Measurements from ENCODE around the gene ZRANB2. TPM values are rescaled to one million over a fixed set of nuclear protein-coding genes. Genes with fewer than 3 reads are reported as not detected.

ZRANB2 gene
- total RNA-seq, 1 experiment from 2014 or later: 67.9 TPM

DNA sequence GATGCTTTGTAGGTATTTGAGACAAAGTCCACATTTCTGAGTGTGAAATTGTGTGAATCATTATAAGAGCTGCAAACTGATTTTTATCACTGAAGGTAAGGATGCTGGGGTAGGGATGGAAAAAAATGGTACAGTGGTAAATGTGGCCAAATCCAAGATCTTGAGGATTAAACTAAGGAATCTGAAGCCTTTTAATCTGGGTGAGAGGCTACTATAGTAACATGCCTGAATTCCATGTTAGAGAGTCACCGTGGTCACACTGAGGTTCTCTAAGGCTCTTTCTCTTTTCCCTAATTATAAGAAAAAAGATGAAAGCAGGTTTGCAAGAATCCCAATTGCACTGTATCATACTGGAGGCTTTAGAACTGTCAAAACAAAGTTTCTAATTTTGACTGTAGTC lies 50.8 kb downstream of the ZRANB2 start:
- Histone ChIP-seq H4K20me1 (ENCODE audit: insufficient read depth) (no peaks in the 10 kb centered on the region), H3K27me3 (ENCODE audit: insufficient read depth, low read length) (peaks cover 60% of the 10 kb centered on the region), H3K27ac (ENCODE audit: low read depth, low read length) (no peak overlapping the region), H3K4me3 (replicated peaks in 1 of 2; ENCODE audit: low read depth in 1 of 2, low read length in 2 of 2) (no peak overlapping the region), H3K9ac (ENCODE audit: low read length) (no peak overlapping the region), H3K9me3 (ENCODE audit: control insufficient read depth in 1 of 2, insufficient read depth in 1 of 2, low read depth in 1 of 2, low read length in 2 of 2) (no peaks in the 10 kb centered on the region), H3K4me2 (ENCODE audit: low read length) (no peak overlapping the region), H3K4me1 (ENCODE audit: control insufficient read depth in 1 of 2, insufficient read depth in 2 of 2, low read length in 2 of 2) (no peaks in the 10 kb centered on the region), H3K9me2 (ENCODE audit: insufficient read depth) (no peaks in the 10 kb centered on the region), H2AFZ (ENCODE audit: low read depth, low read length, poor library complexity, severe bottlenecking) (no peak overlapping the region), H3K36me3 (ENCODE audit: control insufficient read depth in 1 of 2, insufficient read depth in 2 of 2, low read length in 2 of 2) (no peaks in the 10 kb centered on the region), H3K79me2 (ENCODE audit: insufficient read depth, low read length) (no peaks in the 10 kb centered on the region)
- intact Hi-C loops (cut with micrococcal nuclease): no loop called here
- ChIA-PET CTCF (no interaction called here), POLR2A (no interaction called here), RAD21 (ENCODE audit: low non-redundant PET in 1 of 2, low total read pairs in 2 of 2, uncharacterized antibody in 2 of 2, unreplicated experiment in 2 of 2) (no interaction called here)
- TF ChIP-seq POLR2AphosphoS5 (IDR thresholded peaks at IDR 0.05; ENCODE audit: low read depth, low read length) (no peak), ZFX (IDR thresholded peaks at IDR 0.05) (no peak), EZH2phosphoT487 (IDR thresholded peaks at IDR 0.05; ENCODE audit: borderline replicate concordance) (no peak), CBX3 (IDR thresholded peaks at IDR 0.05; ENCODE audit: low read depth) (no peak), POLR2A (IDR thresholded peaks at IDR 0.05; ENCODE audit: borderline replicate concordance, extremely low read depth, insufficient read depth, insufficient read length) (no peak), TCF7L2 (IDR thresholded peaks at IDR 0.05; ENCODE audit: borderline replicate concordance, extremely low read depth, insufficient read depth, insufficient read length) (no peak), ZNF274 (IDR thresholded peaks at IDR 0.05; ENCODE audit: low read depth, low read length) (no peak), EZH2 (IDR thresholded peaks at IDR 0.05) (no peak), ATF3 (IDR thresholded peaks at IDR 0.05) (no peak), RAD21 (IDR thresholded peaks at IDR 0.05; ENCODE audit: low read depth) (no peak), SIN3A (IDR thresholded peaks at IDR 0.05; ENCODE audit: low read depth) (no peak), CTCF (IDR thresholded peaks at IDR 0.05 in 2 of 3, conservative IDR thresholded peaks at IDR 0.05 in 1 of 3; ENCODE audit: borderline replicate concordance in 1 of 3, insufficient read depth in 1 of 3, low read depth in 2 of 3, low read length in 2 of 3) (no peak)
- TF ChIP-seq, protein P1, sequence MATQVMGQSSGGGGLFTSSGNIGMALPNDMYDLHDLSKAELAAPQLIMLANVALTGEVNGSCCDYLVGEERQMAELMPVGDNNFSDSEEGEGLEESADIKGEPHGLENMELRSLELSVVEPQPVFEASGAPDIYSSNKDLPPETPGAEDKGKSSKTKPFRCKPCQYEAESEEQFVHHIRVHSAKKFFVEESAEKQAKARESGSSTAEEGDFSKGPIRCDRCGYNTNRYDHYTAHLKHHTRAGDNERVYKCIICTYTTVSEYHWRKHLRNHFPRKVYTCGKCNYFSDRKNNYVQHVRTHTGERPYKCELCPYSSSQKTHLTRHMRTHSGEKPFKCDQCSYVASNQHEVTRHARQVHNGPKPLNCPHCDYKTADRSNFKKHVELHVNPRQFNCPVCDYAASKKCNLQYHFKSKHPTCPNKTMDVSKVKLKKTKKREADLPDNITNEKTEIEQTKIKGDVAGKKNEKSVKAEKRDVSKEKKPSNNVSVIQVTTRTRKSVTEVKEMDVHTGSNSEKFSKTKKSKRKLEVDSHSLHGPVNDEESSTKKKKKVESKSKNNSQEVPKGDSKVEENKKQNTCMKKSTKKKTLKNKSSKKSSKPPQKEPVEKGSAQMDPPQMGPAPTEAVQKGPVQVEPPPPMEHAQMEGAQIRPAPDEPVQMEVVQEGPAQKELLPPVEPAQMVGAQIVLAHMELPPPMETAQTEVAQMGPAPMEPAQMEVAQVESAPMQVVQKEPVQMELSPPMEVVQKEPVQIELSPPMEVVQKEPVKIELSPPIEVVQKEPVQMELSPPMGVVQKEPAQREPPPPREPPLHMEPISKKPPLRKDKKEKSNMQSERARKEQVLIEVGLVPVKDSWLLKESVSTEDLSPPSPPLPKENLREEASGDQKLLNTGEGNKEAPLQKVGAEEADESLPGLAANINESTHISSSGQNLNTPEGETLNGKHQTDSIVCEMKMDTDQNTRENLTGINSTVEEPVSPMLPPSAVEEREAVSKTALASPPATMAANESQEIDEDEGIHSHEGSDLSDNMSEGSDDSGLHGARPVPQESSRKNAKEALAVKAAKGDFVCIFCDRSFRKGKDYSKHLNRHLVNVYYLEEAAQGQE (IDR thresholded peaks at IDR 0.05; ENCODE audit: low read depth): no peak
- TF ChIP-seq, protein P2, sequence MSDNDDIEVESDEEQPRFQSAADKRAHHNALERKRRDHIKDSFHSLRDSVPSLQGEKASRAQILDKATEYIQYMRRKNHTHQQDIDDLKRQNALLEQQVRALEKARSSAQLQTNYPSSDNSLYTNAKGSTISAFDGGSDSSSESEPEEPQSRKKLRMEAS (IDR thresholded peaks at IDR 0.05): no peak
- TF ChIP-seq, protein P3, sequence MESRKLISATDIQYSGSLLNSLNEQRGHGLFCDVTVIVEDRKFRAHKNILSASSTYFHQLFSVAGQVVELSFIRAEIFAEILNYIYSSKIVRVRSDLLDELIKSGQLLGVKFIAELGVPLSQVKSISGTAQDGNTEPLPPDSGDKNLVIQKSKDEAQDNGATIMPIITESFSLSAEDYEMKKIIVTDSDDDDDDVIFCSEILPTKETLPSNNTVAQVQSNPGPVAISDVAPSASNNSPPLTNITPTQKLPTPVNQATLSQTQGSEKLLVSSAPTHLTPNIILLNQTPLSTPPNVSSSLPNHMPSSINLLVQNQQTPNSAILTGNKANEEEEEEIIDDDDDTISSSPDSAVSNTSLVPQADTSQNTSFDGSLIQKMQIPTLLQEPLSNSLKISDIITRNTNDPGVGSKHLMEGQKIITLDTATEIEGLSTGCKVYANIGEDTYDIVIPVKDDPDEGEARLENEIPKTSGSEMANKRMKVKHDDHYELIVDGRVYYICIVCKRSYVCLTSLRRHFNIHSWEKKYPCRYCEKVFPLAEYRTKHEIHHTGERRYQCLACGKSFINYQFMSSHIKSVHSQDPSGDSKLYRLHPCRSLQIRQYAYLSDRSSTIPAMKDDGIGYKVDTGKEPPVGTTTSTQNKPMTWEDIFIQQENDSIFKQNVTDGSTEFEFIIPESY (IDR thresholded peaks at IDR 0.05; ENCODE audit: extremely low read depth, insufficient replicate concordance, low read length): no peak
- DNase-seq (ENCODE audit: low read depth, low spot score): no peak
- no peak for ATAC-seq
- BruUV-seq (replicated peaks): no TSS peak
